ENCODE measurements around the gene DSE.

DNA sequence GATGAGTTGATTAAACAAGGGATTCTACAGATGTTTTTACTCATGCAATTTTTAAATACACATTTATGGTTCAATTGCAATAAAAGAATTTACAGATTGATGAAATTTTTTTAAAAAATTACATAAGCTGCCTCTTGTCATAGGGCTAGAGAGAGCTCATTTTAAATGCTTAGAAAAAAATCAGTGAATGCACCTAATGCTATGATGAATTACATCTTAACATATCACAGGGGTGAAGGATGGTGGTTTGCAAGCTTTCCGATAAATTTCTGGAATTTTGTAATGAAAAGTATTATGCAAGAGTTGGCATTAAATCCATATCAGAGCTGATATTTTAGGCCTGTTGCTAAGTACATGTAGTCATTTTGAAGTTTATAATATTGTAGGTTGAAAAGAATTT is 29.6 kb downstream of the DSE start:
- TF ChIP-seq SIN3A (IDR thresholded peaks at IDR 0.05; ENCODE audit: borderline replicate concordance, insufficient read depth, low read length) (no peak), TAF1 (IDR thresholded peaks at IDR 0.05; ENCODE audit: borderline replicate concordance, insufficient read depth, low read length) (no peak), POLR2AphosphoS5 (IDR thresholded peaks at IDR 0.05; ENCODE audit: low read depth, low read length) (no peak), FOXP2 (optimal IDR thresholded peaks at IDR 0.05; ENCODE audit: borderline replicate concordance, extremely low read depth, extremely low read length, insufficient read depth) (no peak)
- TF ChIP-seq, protein P1, sequence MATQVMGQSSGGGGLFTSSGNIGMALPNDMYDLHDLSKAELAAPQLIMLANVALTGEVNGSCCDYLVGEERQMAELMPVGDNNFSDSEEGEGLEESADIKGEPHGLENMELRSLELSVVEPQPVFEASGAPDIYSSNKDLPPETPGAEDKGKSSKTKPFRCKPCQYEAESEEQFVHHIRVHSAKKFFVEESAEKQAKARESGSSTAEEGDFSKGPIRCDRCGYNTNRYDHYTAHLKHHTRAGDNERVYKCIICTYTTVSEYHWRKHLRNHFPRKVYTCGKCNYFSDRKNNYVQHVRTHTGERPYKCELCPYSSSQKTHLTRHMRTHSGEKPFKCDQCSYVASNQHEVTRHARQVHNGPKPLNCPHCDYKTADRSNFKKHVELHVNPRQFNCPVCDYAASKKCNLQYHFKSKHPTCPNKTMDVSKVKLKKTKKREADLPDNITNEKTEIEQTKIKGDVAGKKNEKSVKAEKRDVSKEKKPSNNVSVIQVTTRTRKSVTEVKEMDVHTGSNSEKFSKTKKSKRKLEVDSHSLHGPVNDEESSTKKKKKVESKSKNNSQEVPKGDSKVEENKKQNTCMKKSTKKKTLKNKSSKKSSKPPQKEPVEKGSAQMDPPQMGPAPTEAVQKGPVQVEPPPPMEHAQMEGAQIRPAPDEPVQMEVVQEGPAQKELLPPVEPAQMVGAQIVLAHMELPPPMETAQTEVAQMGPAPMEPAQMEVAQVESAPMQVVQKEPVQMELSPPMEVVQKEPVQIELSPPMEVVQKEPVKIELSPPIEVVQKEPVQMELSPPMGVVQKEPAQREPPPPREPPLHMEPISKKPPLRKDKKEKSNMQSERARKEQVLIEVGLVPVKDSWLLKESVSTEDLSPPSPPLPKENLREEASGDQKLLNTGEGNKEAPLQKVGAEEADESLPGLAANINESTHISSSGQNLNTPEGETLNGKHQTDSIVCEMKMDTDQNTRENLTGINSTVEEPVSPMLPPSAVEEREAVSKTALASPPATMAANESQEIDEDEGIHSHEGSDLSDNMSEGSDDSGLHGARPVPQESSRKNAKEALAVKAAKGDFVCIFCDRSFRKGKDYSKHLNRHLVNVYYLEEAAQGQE (IDR thresholded peaks at IDR 0.05; ENCODE audit: insufficient read depth in 1 of 2, low read depth in 2 of 2, low read length in 2 of 2): no peak
